Measurements from ENCODE around the gene KAT5.
A peak's percentile ranks its signal among the peaks of the same experiment; 100 is the strongest.
"Not testable (repeated sequence)": the region's sequence is repeated elsewhere in the genome, so short reads cannot be mapped to it uniquely, and the experiment has no call there.

Gene KAT5

GRCh38 chr11:65742353-65742752 is 30.3 kb downstream of the KAT5 start:
- no peak for TF ChIP-seq CTCF (IDR thresholded peaks at IDR 0.05; ENCODE audit: low read depth, low read length)
- no peak for DNase-seq (ENCODE audit: low read depth in 2 of 2)
- no peak overlapping the region for H3K4me3 ChIP-seq (replicated peaks in 1 of 2; ENCODE audit: low read depth in 2 of 2, low read length in 2 of 2)

- no peak overlapping the region for H3K4me3 ChIP-seq (replicated peaks in 1 of 2; ENCODE audit: low read depth in 2 of 2, low read length in 2 of 2)
- no peak for DNase-seq (ENCODE audit: low read depth in 2 of 2)
- no peak for TF ChIP-seq CTCF (IDR thresholded peaks at IDR 0.05; ENCODE audit: low read depth, low read length)
Observed at GRCh38 chr11:65743681-65744025, 31.6 kb downstream of the KAT5 start.

- H3K4me3 ChIP-seq (replicated peaks in 1 of 2; ENCODE audit: low read depth in 2 of 2, low read length in 2 of 2), result no peak overlapping the region
- peak; percentile 44 to 59 for DNase-seq (ENCODE audit: low read depth in 2 of 2)
- peak; percentile 35 for TF ChIP-seq CTCF (IDR thresholded peaks at IDR 0.05; ENCODE audit: low read depth, low read length)
Observed at GRCh38 chr11:65744026-65744698, 32.1 kb downstream of the KAT5 start.

GRCh38 chr11:65744699-65745042 is 32.6 kb downstream of the KAT5 start:
- no peak for DNase-seq (ENCODE audit: low read depth in 2 of 2)
- no peak for TF ChIP-seq CTCF (IDR thresholded peaks at IDR 0.05; ENCODE audit: low read depth, low read length)
- H3K4me3 ChIP-seq (replicated peaks in 1 of 2; ENCODE audit: low read depth in 2 of 2, low read length in 2 of 2), result no peak overlapping the region

- H3K4me3 ChIP-seq (replicated peaks in 1 of 2; ENCODE audit: low read depth in 2 of 2, low read length in 2 of 2), result no peak overlapping the region
- DNase-seq (ENCODE audit: low read depth in 2 of 2), result no peak
- TF ChIP-seq CTCF (IDR thresholded peaks at IDR 0.05; ENCODE audit: low read depth, low read length), result no peak
Observed at GRCh38 chr11:65745049-65745448, 33.0 kb downstream of the KAT5 start.

- DNase-seq (ENCODE audit: low read depth in 2 of 2); H3K4me3 ChIP-seq (replicated peaks in 1 of 2; ENCODE audit: low read depth in 2 of 2, low read length in 2 of 2): not testable (repeated sequence)
Observed at GRCh38 chr11:65762169-65762568, 50.1 kb downstream of the KAT5 start.

GRCh38 chr11:65762816-65763215 is 50.8 kb downstream of the KAT5 start:
- not testable (repeated sequence) for H3K4me3 ChIP-seq (replicated peaks in 1 of 2; ENCODE audit: low read depth in 2 of 2, low read length in 2 of 2); DNase-seq (ENCODE audit: low read depth in 2 of 2)

GRCh38 chr11:65764434-65764833 is 52.4 kb downstream of the KAT5 start:
- H3K4me3 ChIP-seq (replicated peaks in 1 of 2; ENCODE audit: low read depth in 2 of 2, low read length in 2 of 2), result no peak overlapping the region
- no peak for DNase-seq (ENCODE audit: low read depth in 2 of 2)
- TF ChIP-seq CTCF (IDR thresholded peaks at IDR 0.05; ENCODE audit: low read depth, low read length), result no peak
